Esophagus muscularis mucosa (tissue), 4 donors: ENCODE data around the gene GYG1. TPM values are rescaled to one million over a fixed set of nuclear protein-coding genes. Genes with fewer than 3 reads are reported as not detected.
A peak's percentile ranks its signal among the peaks of the same experiment; 100 is the strongest.

Experiments used
- DNase-seq: peaks from one replicate; pipeline ENCODE4 v3.0.0-alpha.2; 2017; ENCODE audit errors: extremely low spot score
- H3K27ac ChIP-seq, 4 donors: fragments of 200-600 bp; sonication (generic); replicated peaks in 1 of 4; 1 replicate in 3 of 4; 2 replicates in 1 of 4; pipeline ENCODE4 v1.5.1; 2016 to 2019; ENCODE audit warnings: mild to moderate bottlenecking in 1 of 4
- H3K27me3 ChIP-seq, 4 donors: fragments of 200-600 bp; sonication (generic); one replicate each; pipeline versions ENCODE4 v1.5.1 to v1.6.0; 2016 to 2019
- H3K36me3 ChIP-seq, 4 donors: fragments of 200-600 bp; sonication (generic); one replicate each; pipeline ENCODE4 v1.5.1; 2016 to 2019
- H3K4me1 ChIP-seq, 4 donors: fragments of 200-600 bp; sonication (generic); one replicate each; pipeline ENCODE4 v1.5.1; 2016 to 2019
- H3K4me3 ChIP-seq, 4 donors: fragments of 200-600 bp; sonication (generic); 1 replicate in 2 of 4; 2 replicates in 2 of 4; pipeline ENCODE4 v1.5.1; 2016 to 2019; ENCODE audit warnings: mild to moderate bottlenecking in 4 of 4, moderate library complexity in 1 of 4
- H3K9me3 ChIP-seq, 4 donors: fragments of 200-600 bp; sonication (generic); 1 replicate in 3 of 4; 2 replicates in 1 of 4; pipeline ENCODE4 v1.5.1; 2016 to 2019
- EP300 ChIP-seq: sonication (generic); formaldehyde crosslinking; IDR thresholded peaks from one replicate; pipeline ENCODE4 v1.6.1; 2017; ENCODE audit warnings: antibody characterized with exemption
- POLR2A ChIP-seq: fragments of 450-650 bp; IDR thresholded peaks from one replicate; pipeline ENCODE4 v1.6.1; 2017; ENCODE audit warnings: antibody characterized with exemption, moderate library complexity, mild to moderate bottlenecking, low read depth
- POLR2AphosphoS5 ChIP-seq, 2 donors: sonication (generic); formaldehyde crosslinking; IDR thresholded peaks; one replicate each; pipeline ENCODE4 v1.6.1; 2017; ENCODE audit warnings: antibody characterized with exemption in 2 of 2
- WGBS: methylation state at CpG from one replicate; pipeline ENCODE4 v1.1.5; 2018; 5-methylcytosine and 5-hydroxymethylcytosine counted together
- intact Hi-C: fragments of 100-400 bp; cut with DNase I; formaldehyde crosslinking; loops from one replicate; pipeline ENCODE4 v1.15.1; 2023
- total RNA-seq, 4 donors: library from RNA; depleted of rRNA; stranded (reverse); fragments of >200 nt; gene quantifications; one replicate each; pipeline versions ENCODE4 v1.1.0 to v1.2.1, GENCODE V29; 2016
- TF ChIP-seq, protein P1 (sequence below), 3 experiments: fragments of 200-600 bp in 2 of 3; fragments of 450-650 bp in 1 of 3; sonication (generic) in 2 of 3; IDR thresholded peaks; one replicate each; pipeline ENCODE4 v1.5.1; 2017 to 2019; ENCODE audit warnings: antibody characterized with exemption in 3 of 3, mild to moderate bottlenecking in 2 of 3, moderate library complexity in 1 of 3

GYG1 gene
- total RNA-seq, 4 donors from 2014 or later, result 101 to 177 (median 141) TPM

DNA sequence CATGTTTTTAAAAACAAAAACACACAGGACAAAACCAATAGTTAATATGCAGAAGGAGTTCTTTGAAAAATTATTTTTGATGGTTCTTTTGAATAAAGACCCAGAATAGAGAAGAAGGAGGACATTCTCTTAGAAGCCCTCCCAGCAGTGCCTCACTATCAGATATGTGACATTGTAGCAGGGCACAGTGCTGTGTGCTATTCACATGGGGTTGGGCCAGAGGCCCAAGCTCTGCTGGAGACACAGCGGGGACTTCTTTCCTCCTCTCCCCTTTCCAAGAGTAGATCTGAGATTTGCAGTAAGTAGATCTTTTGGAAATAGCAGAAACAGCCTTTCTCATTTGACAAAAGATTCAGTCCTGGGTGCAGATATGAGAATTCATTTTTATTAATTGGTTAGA is 6.3 kb downstream of the GYG1 start:
- no peak for DNase-seq
- TF ChIP-seq POLR2A (no peak), EP300 (no peak)
- TF ChIP-seq, protein P1, sequence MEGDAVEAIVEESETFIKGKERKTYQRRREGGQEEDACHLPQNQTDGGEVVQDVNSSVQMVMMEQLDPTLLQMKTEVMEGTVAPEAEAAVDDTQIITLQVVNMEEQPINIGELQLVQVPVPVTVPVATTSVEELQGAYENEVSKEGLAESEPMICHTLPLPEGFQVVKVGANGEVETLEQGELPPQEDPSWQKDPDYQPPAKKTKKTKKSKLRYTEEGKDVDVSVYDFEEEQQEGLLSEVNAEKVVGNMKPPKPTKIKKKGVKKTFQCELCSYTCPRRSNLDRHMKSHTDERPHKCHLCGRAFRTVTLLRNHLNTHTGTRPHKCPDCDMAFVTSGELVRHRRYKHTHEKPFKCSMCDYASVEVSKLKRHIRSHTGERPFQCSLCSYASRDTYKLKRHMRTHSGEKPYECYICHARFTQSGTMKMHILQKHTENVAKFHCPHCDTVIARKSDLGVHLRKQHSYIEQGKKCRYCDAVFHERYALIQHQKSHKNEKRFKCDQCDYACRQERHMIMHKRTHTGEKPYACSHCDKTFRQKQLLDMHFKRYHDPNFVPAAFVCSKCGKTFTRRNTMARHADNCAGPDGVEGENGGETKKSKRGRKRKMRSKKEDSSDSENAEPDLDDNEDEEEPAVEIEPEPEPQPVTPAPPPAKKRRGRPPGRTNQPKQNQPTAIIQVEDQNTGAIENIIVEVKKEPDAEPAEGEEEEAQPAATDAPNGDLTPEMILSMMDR (IDR thresholded peaks at IDR 0.05), result no peak
- Histone ChIP-seq H3K4me3 (no peak overlapping the region), H3K36me3 (peaks cover 19 to 65% (median 36%) of the 10 kb centered on the region in 4 donors), H3K9me3 (no peaks in the 10 kb centered on the region), H3K27ac (no peak overlapping the region), H3K4me1 (peaks cover 29 to 67% (median 59%) of the 10 kb centered on the region in 4 donors), H3K27me3 (no peaks in the 10 kb centered on the region)
- intact Hi-C loops, result loop anchor here (10.0 kb wide), 1 partner anchor 87 kb away; the partner anchor contains the start of gene HLTF
- WGBS, result 94% methylated on average over 1 of the region's 1 CpG

- H3K27me3 ChIP-seq, result no peaks in the 10 kb centered on the region
- WGBS, result 80% methylated on average over 5 of the region's 5 CpGs
- peaks cover 23 to 61% (median 53%) of the 10 kb centered on the region in 4 donors for H3K4me1 ChIP-seq
- peak overlapping the region in 1 of 4 donors; percentile 4 for H3K4me3 ChIP-seq
- peaks cover 19 to 65% (median 36%) of the 10 kb centered on the region in 4 donors for H3K36me3 ChIP-seq
- intact Hi-C loops, result loop anchor here (10.0 kb wide), 1 partner anchor 87 kb away; the partner anchor contains the start of gene HLTF
- TF ChIP-seq, protein P1 (IDR thresholded peaks at IDR 0.05), result no peak
- TF ChIP-seq EP300 (no peak), POLR2A (no peak), POLR2AphosphoS5 (IDR thresholded peaks at IDR 0.05) (no peak)
- no peaks in the 10 kb centered on the region for H3K9me3 ChIP-seq
- H3K27ac ChIP-seq, result no peak overlapping the region
- DNase-seq, result no peak
Measured at GRCh38 chr3:148998297-148998696, 7.0 kb downstream of the GYG1 start.

GRCh38 chr3:148998715-148999423 is 7.5 kb downstream of the GYG1 start:
- H3K27me3 ChIP-seq, result no peaks in the 10 kb centered on the region
- intact Hi-C loops, result loop anchor here (10.0 kb wide), 1 partner anchor 86 kb away; the partner anchor contains the start of gene HLTF
- H3K9me3 ChIP-seq, result no peaks in the 10 kb centered on the region
- H3K4me3 ChIP-seq, result peak overlapping the region in 1 of 4 donors; percentile 4
- H3K36me3 ChIP-seq, result peaks cover 19 to 69% (median 37%) of the 10 kb centered on the region in 4 donors
- peaks cover 21 to 60% (median 49%) of the 10 kb centered on the region in 4 donors for H3K4me1 ChIP-seq
- peak overlapping the region in 2 of 4 donors; percentile 16 to 24 for H3K27ac ChIP-seq
- 42% methylated on average over 7 of the region's 7 CpGs for WGBS
- DNase-seq, result no peak
- TF ChIP-seq POLR2AphosphoS5 (IDR thresholded peaks at IDR 0.05), result no peak
- no peak for TF ChIP-seq EP300
- TF ChIP-seq, protein P1 (IDR thresholded peaks at IDR 0.05), result no peak
- TF ChIP-seq POLR2A, result no peak

DNA sequence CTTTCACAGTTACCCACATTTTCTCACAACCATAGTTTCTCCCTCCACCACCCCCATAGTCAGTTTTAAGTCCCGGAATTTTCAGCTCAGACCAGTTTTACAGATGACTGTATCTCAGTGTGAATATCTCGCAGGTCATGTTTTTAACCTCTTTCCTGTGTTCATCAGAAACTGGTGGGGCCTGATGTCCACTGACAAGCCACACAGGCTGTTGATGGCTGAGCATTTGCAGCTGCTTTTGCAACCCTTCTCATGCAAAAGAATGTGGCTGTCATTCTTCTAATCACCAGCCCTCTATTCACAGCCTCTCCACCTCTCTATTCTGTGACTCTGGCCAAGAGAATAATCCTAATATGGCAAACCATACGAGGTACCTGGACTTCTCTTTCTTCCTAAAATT is 8.5 kb downstream of the GYG1 start:
- no peak for DNase-seq
- TF ChIP-seq, protein P1 (IDR thresholded peaks at IDR 0.05), result no peak
- TF ChIP-seq POLR2A, result no peak
- H3K27me3 ChIP-seq, result no peaks in the 10 kb centered on the region
- intact Hi-C loops, result loop anchor here (10.0 kb wide), 1 partner anchor 85 kb away; the partner anchor contains the start of gene HLTF
- H3K9me3 ChIP-seq, result no peaks in the 10 kb centered on the region
- H3K4me3 ChIP-seq, result no peak overlapping the region
- peaks cover 19 to 61% (median 32%) of the 10 kb centered on the region in 4 donors for H3K36me3 ChIP-seq
- H3K27ac ChIP-seq, result no peak overlapping the region
- H3K4me1 ChIP-seq, result peaks cover 25 to 63% (median 48%) of the 10 kb centered on the region in 4 donors
- WGBS, result 75% methylated on average over 3 of the region's 3 CpGs
